Thyroid gland (tissue), 4 donors: ENCODE results near the gene FSTL4.

Source experiments
- CTCF ChIP-seq, 6 experiments: fragments of 200-600 bp in 3 of 6; fragments of 450-650 bp in 3 of 6; sonication (generic) in 3 of 6; IDR thresholded peaks; one replicate each; pipeline ENCODE4 v1.5.1; 2016 to 2019; ENCODE audit warnings: antibody characterized with exemption in 6 of 6, mild to moderate bottlenecking in 2 of 6, inconsistent platforms in 1 of 6, moderate library complexity in 1 of 6
- POLR2A ChIP-seq, 2 donors: fragments of 450-650 bp; IDR thresholded peaks; one replicate each; pipeline ENCODE4 v1.6.1; 2017; ENCODE audit warnings: antibody characterized with exemption in 2 of 2, mild to moderate bottlenecking in 2 of 2, moderate library complexity in 1 of 2

GRCh38 chr5:133449181-133449580 is 163.2 kb downstream of the FSTL4 start:
- no peak for TF ChIP-seq CTCF (IDR thresholded peaks at IDR 0.05)
- no peak for TF ChIP-seq POLR2A (IDR thresholded peaks at IDR 0.05)
